Stimulated activated CD8-positive, alpha-beta memory T cell treated with anti-CD3 and anti-CD28 coated beads, Interleukin-7, amount 100 ng/mL, for 4 hours (primary cell): Measurements from ENCODE around the gene RFC2.
"Not testable (repeated sequence)": the region's sequence is repeated elsewhere in the genome, so short reads cannot be mapped to it uniquely, and the experiment has no call there.

Experiments
- DNase-seq, 2 donors: peaks; one replicate each; pipeline ENCODE4 v3.0.0-alpha.2; 2020; ENCODE audit warnings: low read depth in 2 of 2

The RFC2 gene

GRCh38 chr7:74248156-74248555 is 6.0 kb downstream of the RFC2 start:
- DNase-seq: no peak

GRCh38 chr7:74246497-74246896 is 7.7 kb downstream of the RFC2 start:
- no peak for DNase-seq

GRCh38 chr7:74242122-74242443 is 12.1 kb downstream of the RFC2 start:
- DNase-seq: no peak

GRCh38 chr7:74240482-74240881 is 13.7 kb downstream of the RFC2 start:
- DNase-seq: no peak

GRCh38 chr7:74236284-74236683 is 17.9 kb downstream of the RFC2 start:
- no peak for DNase-seq

- no peak for DNase-seq
These were observed 18.5 kb downstream of the RFC2 start for GRCh38 chr7:74235518-74236268.

- DNase-seq: no peak
These were observed 20.4 kb downstream of the RFC2 start for GRCh38 chr7:74233655-74234285.

GRCh38 chr7:74231232-74231590 is 23.0 kb downstream of the RFC2 start:
- peak in 1 of 2 donors; percentile 23 for DNase-seq

GRCh38 chr7:74230446-74231231 is 23.6 kb downstream of the RFC2 start:
- DNase-seq: no peak

- DNase-seq: no peak
These were observed 25.0 kb downstream of the RFC2 start for GRCh38 chr7:74228951-74229900.

- no peak for DNase-seq
These were observed 27.6 kb downstream of the RFC2 start for GRCh38 chr7:74226633-74227032.

- no peak for DNase-seq
These were observed 28.8 kb downstream of the RFC2 start for GRCh38 chr7:74225400-74225799.

- not testable (repeated sequence) for DNase-seq
These were observed 29.3 kb downstream of the RFC2 start for GRCh38 chr7:74224907-74225306.

- no peak for DNase-seq
These were observed 29.7 kb downstream of the RFC2 start for GRCh38 chr7:74224511-74224832.

GRCh38 chr7:74223711-74224510 is 30.3 kb downstream of the RFC2 start:
- DNase-seq: no peak

GRCh38 chr7:74222851-74223710 is 31.1 kb downstream of the RFC2 start:
- no peak for DNase-seq

GRCh38 chr7:74221713-74222112 is 32.5 kb downstream of the RFC2 start:
- no peak for DNase-seq

- no peak for DNase-seq
These were observed 34.0 kb downstream of the RFC2 start for GRCh38 chr7:74220229-74220628.

GRCh38 chr7:74219416-74219815 is 34.8 kb downstream of the RFC2 start:
- no peak for DNase-seq

GRCh38 chr7:74218343-74218698 is 35.9 kb downstream of the RFC2 start:
- DNase-seq: no peak
